GM19043 (cell line): ENCODE data around the gene SH3BGRL2.

ENCODE experiments used
- ATAC-seq: cut with Tn5 transposase; IDR thresholded peaks from one replicate; pipeline ENCODE4 v1.9.1; 2021; ENCODE audit warnings: low read depth; ENCODE audit not compliant: unreplicated experiment

Gene SH3BGRL2

GRCh38 chr6:79694623-79695343 is 63.7 kb downstream of the SH3BGRL2 start:
- no peak for ATAC-seq

GRCh38 chr6:79697430-79697829 is 66.3 kb downstream of the SH3BGRL2 start:
- ATAC-seq = no peak

- ATAC-seq = no peak
Observed at GRCh38 chr6:79699606-79700005, 68.5 kb downstream of the SH3BGRL2 start.

- no peak for ATAC-seq
Observed at GRCh38 chr6:79702691-79703090, 71.6 kb downstream of the SH3BGRL2 start.

- ATAC-seq = no peak
Observed at GRCh38 chr6:79704200-79704599, 73.1 kb downstream of the SH3BGRL2 start.

GRCh38 chr6:79705456-79705995 is 74.4 kb downstream of the SH3BGRL2 start:
- ATAC-seq = no peak

- ATAC-seq = no peak
Observed at GRCh38 chr6:79706527-79706926, 75.4 kb downstream of the SH3BGRL2 start.

GRCh38 chr6:79707621-79708020 is 76.5 kb downstream of the SH3BGRL2 start:
- no peak for ATAC-seq

- no peak for ATAC-seq
Observed at GRCh38 chr6:79708095-79708791, 77.1 kb downstream of the SH3BGRL2 start.

GRCh38 chr6:79710127-79710526 is 79.0 kb downstream of the SH3BGRL2 start:
- ATAC-seq = no peak

- ATAC-seq = no peak
Observed at GRCh38 chr6:79711167-79711566, 80.0 kb downstream of the SH3BGRL2 start.

GRCh38 chr6:79712144-79712543 is 81.0 kb downstream of the SH3BGRL2 start:
- ATAC-seq = no peak

- ATAC-seq = no peak
Observed at GRCh38 chr6:79712616-79713135, 81.5 kb downstream of the SH3BGRL2 start.

GRCh38 chr6:79713701-79714322 is 82.7 kb downstream of the SH3BGRL2 start:
- no peak for ATAC-seq

- no peak for ATAC-seq
Observed at GRCh38 chr6:79717989-79718388, 86.9 kb downstream of the SH3BGRL2 start.

- ATAC-seq = no peak
Observed at GRCh38 chr6:79718509-79719247, 87.5 kb downstream of the SH3BGRL2 start.

- ATAC-seq = no peak
Observed at GRCh38 chr6:79719248-79719960, 88.3 kb downstream of the SH3BGRL2 start.

GRCh38 chr6:79724816-79725215 is 93.7 kb downstream of the SH3BGRL2 start:
- ATAC-seq = no peak

- no peak for ATAC-seq
Observed at GRCh38 chr6:79731471-79731870, 100.3 kb downstream of the SH3BGRL2 start.

GRCh38 chr6:79733388-79733787 is 102.3 kb downstream of the SH3BGRL2 start:
- ATAC-seq = no peak
